ENCODE data around the gene OPA1. TPM values are rescaled to one million over a fixed set of nuclear protein-coding genes. Genes with fewer than 3 reads are reported as not detected.

Gene OPA1
- total and polyA plus RNA-seq, 2 of the 8 experiments (the other 6 are each of a cell fraction or from before 2014, with no cell fraction given), result 20.3 to 109 TPM

DNA sequence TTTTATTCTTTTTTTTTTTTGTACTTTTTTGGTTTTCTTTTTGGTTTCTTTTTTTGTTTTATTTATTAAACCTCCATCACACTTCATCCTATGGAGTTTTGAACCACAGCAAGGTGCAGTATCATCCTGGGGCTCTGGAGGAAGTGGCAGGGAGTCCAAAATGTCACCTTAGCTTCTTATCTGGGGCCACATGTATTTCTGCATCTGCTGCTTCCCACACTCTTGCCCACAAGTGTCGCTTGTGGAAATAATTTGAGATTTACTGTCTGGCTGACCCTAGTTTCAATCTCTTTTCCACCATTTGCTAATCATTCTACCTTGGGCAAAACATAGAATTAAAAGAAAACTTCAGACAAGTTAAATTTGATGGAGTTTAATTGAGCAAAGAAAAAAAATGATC lies 6.4 kb downstream of the OPA1 start:
- Histone ChIP-seq H2AK5ac (ENCODE audit: low read depth, low read length) (no peak overlapping the region), H3K4ac (replicated peaks; ENCODE audit: insufficient read length, low read depth, low read length) (no peak overlapping the region), H2BK120ac (replicated peaks; ENCODE audit: low read depth, low read length) (no peak overlapping the region), H3K23me2 (ENCODE audit: low read depth, low read length) (no peaks in the 10 kb centered on the region), H4K20me1 (replicated peaks in 1 of 2; ENCODE audit: control insufficient read depth in 1 of 2, insufficient read depth in 2 of 2, low read length in 2 of 2) (peaks cover 0 to 2% of the 10 kb centered on the region in 2 experiments), H3K23ac (ENCODE audit: insufficient read length) (no peak overlapping the region), H3K9ac (replicated peaks in 1 of 4; ENCODE audit: extremely low read depth in 1 of 4, low read depth in 3 of 4, low read length in 3 of 4) (no peak overlapping the region), H2AFZ (ENCODE audit: low read length) (no peak overlapping the region), H3K18ac (ENCODE audit: extremely low read depth, low read length) (no peak overlapping the region), H2BK12ac (ENCODE audit: low read depth, low read length) (no peak overlapping the region), H2BK5ac (ENCODE audit: low read depth, low read length) (no peak overlapping the region), H3K4me3 (ENCODE audit: extremely low read depth in 1 of 4, insufficient read depth in 2 of 4, low read depth in 3 of 4, low read length in 4 of 4) (no peak overlapping the region), H2BK20ac (ENCODE audit: low read length) (no peak overlapping the region), H4K5ac (ENCODE audit: insufficient read length, low read depth, low read length) (no peak overlapping the region), H3K4me1 (replicated peaks in 1 of 4; ENCODE audit: control insufficient read depth in 3 of 4, insufficient read depth in 4 of 4, low read length in 3 of 4) (no peaks in the 10 kb centered on the region; a peak in 1 of 7 replicates), H4K91ac (replicated peaks; ENCODE audit: insufficient read length, low read length) (no peak overlapping the region), H3K27ac (ENCODE audit: low read depth, low read length) (no peak overlapping the region), H2BK15ac (ENCODE audit: low read length) (no peak overlapping the region), H3K36me3 (ENCODE audit: control insufficient read depth in 2 of 4, insufficient read depth in 4 of 4, low read length in 3 of 4) (peaks cover 0 to 5% (median 0%) of the 10 kb centered on the region in 4 experiments; a peak in 2 of 8 replicates), H3K79me1 (ENCODE audit: low read depth, low read length) (peaks cover 6% of the 10 kb centered on the region), H3K14ac (ENCODE audit: insufficient read length) (no peak overlapping the region), H4K8ac (ENCODE audit: extremely low read depth, insufficient read depth, low read length) (no peak overlapping the region), H3K4me2 (ENCODE audit: insufficient read depth in 1 of 2, low read depth in 2 of 2, low read length in 2 of 2) (no peak overlapping the region), H3K56ac (replicated peaks; ENCODE audit: insufficient read length, low read depth, low read length) (no peak overlapping the region), H3K79me2 (ENCODE audit: control insufficient read depth in 1 of 2, insufficient read depth in 2 of 2, low read length in 2 of 2) (peaks cover 8 to 92% of the 10 kb centered on the region in 2 experiments; a peak in 3 of 4 replicates), H3K27me3 (replicated peaks in 1 of 4; ENCODE audit: control insufficient read depth in 3 of 4, extremely low read depth in 1 of 4, insufficient read depth in 3 of 4, low read length in 3 of 4) (no peaks in the 10 kb centered on the region), H3K9me3 (ENCODE audit: insufficient read depth in 2 of 2, low read depth in 1 of 2, low read length in 1 of 2) (no peaks in the 10 kb centered on the region)
- WGBS, 2 experiments (ENCODE audit: extremely low coverage in 1 of 2, insufficient coverage in 1 of 2, insufficient read length in 1 of 2, insufficient replicate concordance in 2 of 2, low coverage in 1 of 2, low lambda C conversion rate in 2 of 2, missing lambda C conversion rate in 1 of 2), result 96% methylated on average over 1 of the region's 1 CpG; no CpG with 5 or more reads in 1 of the 2 experiments
- FAIRE-seq (no peak), DNase-seq (ENCODE audit: low read depth in 1 of 2, low spot score in 2 of 2) (no peak)
- POLR2A ChIA-PET (ENCODE audit: partially characterized antibody), result no interaction called here
- CTCF ChIA-PET (ENCODE audit: partially characterized antibody), result no interaction called here
- TF ChIP-seq SIX5 (IDR thresholded peaks at IDR 0.05; ENCODE audit: low read depth, low read length) (no peak), CHD2 (IDR thresholded peaks at IDR 0.05; ENCODE audit: low read length) (no peak), CREB1 (IDR thresholded peaks at IDR 0.05) (no peak), BCL11A (IDR thresholded peaks at IDR 0.05; ENCODE audit: low read depth in 2 of 2, low read length in 2 of 2) (no peak), CEBPB (IDR thresholded peaks at IDR 0.05; ENCODE audit: low read depth, low read length) (no peak), HDAC2 (IDR thresholded peaks at IDR 0.05; ENCODE audit: borderline replicate concordance in 1 of 2, low read depth in 2 of 2, low read length in 2 of 2) (no peak), POU5F1 (IDR thresholded peaks at IDR 0.05; ENCODE audit: low read depth, low read length) (no peak), SAP30 (IDR thresholded peaks at IDR 0.05; ENCODE audit: insufficient read depth, insufficient replicate concordance, low read length) (no peak), TAF7 (optimal IDR thresholded peaks at IDR 0.05; ENCODE audit: borderline replicate concordance, low read depth, low read length) (no peak), FOSL1 (IDR thresholded peaks at IDR 0.05; ENCODE audit: insufficient read depth, low read depth, low read length) (no peak), KDM5A (IDR thresholded peaks at IDR 0.05; ENCODE audit: low read length) (no peak), KDM4A (IDR thresholded peaks at IDR 0.05; ENCODE audit: low read depth, low read length, severe bottlenecking) (no peak), BACH1 (IDR thresholded peaks at IDR 0.05; ENCODE audit: low read length) (no peak), TAF1 (IDR thresholded peaks at IDR 0.05; ENCODE audit: low read depth, low read length) (no peak), SP4 (IDR thresholded peaks at IDR 0.05; ENCODE audit: low read length) (no peak), ZNF274 (IDR thresholded peaks at IDR 0.05; ENCODE audit: borderline replicate concordance, extremely low read depth, low read length) (no peak)

All from H1 (cell line).